ENCODE measurements around the gene CYP2A6.
A peak's percentile ranks its signal among the peaks of the same experiment; 100 is the strongest.
"Not testable (repeated sequence)": the region's sequence is repeated elsewhere in the genome, so short reads cannot be mapped to it uniquely, and the experiment has no call there.

Gene CYP2A6

GRCh38 chr19:40879349-40879748 lies 29.1 kb upstream of the CYP2A6 start:
- H3K9ac ChIP-seq (ENCODE audit: low read depth in 1 of 2, low read length in 2 of 2); H3K4me3 ChIP-seq (ENCODE audit: low read length in 2 of 2); H3K27ac ChIP-seq (ENCODE audit: low read depth in 2 of 2, low read length in 2 of 2); H3K36me3 ChIP-seq (ENCODE audit: control insufficient read depth in 2 of 2, insufficient read depth in 2 of 2, low read length in 2 of 2); H3K27me3 ChIP-seq (ENCODE audit: control insufficient read depth in 2 of 2, insufficient read depth in 2 of 2, low read length in 2 of 2); H3K9me3 ChIP-seq (ENCODE audit: control insufficient read depth in 2 of 2, low read length in 2 of 2); H3K4me1 ChIP-seq (ENCODE audit: control insufficient read depth in 2 of 2, insufficient read depth in 2 of 2, low read length in 2 of 2): not testable (repeated sequence)

GRCh38 chr19:40875526-40875951 lies 25.3 kb upstream of the CYP2A6 start:
- not testable (repeated sequence) for H3K4me1 ChIP-seq (ENCODE audit: control insufficient read depth in 2 of 2, insufficient read depth in 2 of 2, low read length in 2 of 2); H3K36me3 ChIP-seq (ENCODE audit: control insufficient read depth in 2 of 2, insufficient read depth in 2 of 2, low read length in 2 of 2); H3K9me3 ChIP-seq (ENCODE audit: control insufficient read depth in 2 of 2, low read length in 2 of 2); H3K27ac ChIP-seq (ENCODE audit: low read depth in 2 of 2, low read length in 2 of 2); H3K9ac ChIP-seq (ENCODE audit: low read depth in 1 of 2, low read length in 2 of 2); H3K27me3 ChIP-seq (ENCODE audit: control insufficient read depth in 2 of 2, insufficient read depth in 2 of 2, low read length in 2 of 2)
- peak overlapping the region in 1 of 2 donors; percentile 38 for H3K4me3 ChIP-seq (ENCODE audit: low read length in 2 of 2)

- not testable (repeated sequence) for H3K9me3 ChIP-seq (ENCODE audit: control insufficient read depth in 2 of 2, low read length in 2 of 2); H3K4me1 ChIP-seq (ENCODE audit: control insufficient read depth in 2 of 2, insufficient read depth in 2 of 2, low read length in 2 of 2); H3K27me3 ChIP-seq (ENCODE audit: control insufficient read depth in 2 of 2, insufficient read depth in 2 of 2, low read length in 2 of 2); H3K27ac ChIP-seq (ENCODE audit: low read depth in 2 of 2, low read length in 2 of 2); H3K36me3 ChIP-seq (ENCODE audit: control insufficient read depth in 2 of 2, insufficient read depth in 2 of 2, low read length in 2 of 2); H3K9ac ChIP-seq (ENCODE audit: low read depth in 1 of 2, low read length in 2 of 2)
- H3K4me3 ChIP-seq (ENCODE audit: low read length in 2 of 2), result peak overlapping the region in 1 of 2 donors; percentile 38
Observed at GRCh38 chr19:40874874-40875273, 24.6 kb upstream of the CYP2A6 start.

GRCh38 chr19:40873873-40874272 lies 23.6 kb upstream of the CYP2A6 start:
- not testable (repeated sequence) for H3K4me1 ChIP-seq (ENCODE audit: control insufficient read depth in 2 of 2, insufficient read depth in 2 of 2, low read length in 2 of 2); H3K9me3 ChIP-seq (ENCODE audit: control insufficient read depth in 2 of 2, low read length in 2 of 2); H3K36me3 ChIP-seq (ENCODE audit: control insufficient read depth in 2 of 2, insufficient read depth in 2 of 2, low read length in 2 of 2); H3K27ac ChIP-seq (ENCODE audit: low read depth in 2 of 2, low read length in 2 of 2); H3K4me3 ChIP-seq (ENCODE audit: low read length in 2 of 2); H3K9ac ChIP-seq (ENCODE audit: low read depth in 1 of 2, low read length in 2 of 2); H3K27me3 ChIP-seq (ENCODE audit: control insufficient read depth in 2 of 2, insufficient read depth in 2 of 2, low read length in 2 of 2)

GRCh38 chr19:40872209-40872608 lies 22.0 kb upstream of the CYP2A6 start:
- Histone ChIP-seq H3K36me3 (ENCODE audit: control insufficient read depth in 2 of 2, insufficient read depth in 2 of 2, low read length in 2 of 2) (no peaks in the 10 kb centered on the region), H3K9me3 (ENCODE audit: control insufficient read depth in 2 of 2, low read length in 2 of 2) (no peaks in the 10 kb centered on the region), H3K27ac (ENCODE audit: low read depth in 2 of 2, low read length in 2 of 2) (no peak overlapping the region), H3K4me3 (ENCODE audit: low read length in 2 of 2) (no peak overlapping the region), H3K27me3 (ENCODE audit: control insufficient read depth in 2 of 2, insufficient read depth in 2 of 2, low read length in 2 of 2) (no peaks in the 10 kb centered on the region), H3K9ac (ENCODE audit: low read depth in 1 of 2, low read length in 2 of 2) (no peak overlapping the region), H3K4me1 (ENCODE audit: control insufficient read depth in 2 of 2, insufficient read depth in 2 of 2, low read length in 2 of 2) (no peaks in the 10 kb centered on the region)

GRCh38 chr19:40867701-40868100 lies 17.5 kb upstream of the CYP2A6 start:
- no peaks in the 10 kb centered on the region for H3K27me3 ChIP-seq (ENCODE audit: control insufficient read depth in 2 of 2, insufficient read depth in 2 of 2, low read length in 2 of 2)
- H3K36me3 ChIP-seq (ENCODE audit: control insufficient read depth in 2 of 2, insufficient read depth in 2 of 2, low read length in 2 of 2), result no peaks in the 10 kb centered on the region
- no peak overlapping the region for H3K4me3 ChIP-seq (ENCODE audit: low read length in 2 of 2)
- H3K9me3 ChIP-seq (ENCODE audit: control insufficient read depth in 2 of 2, low read length in 2 of 2), result no peaks in the 10 kb centered on the region
- H3K27ac ChIP-seq (ENCODE audit: low read depth in 2 of 2, low read length in 2 of 2), result no peak overlapping the region
- no peaks in the 10 kb centered on the region for H3K4me1 ChIP-seq (ENCODE audit: control insufficient read depth in 2 of 2, insufficient read depth in 2 of 2, low read length in 2 of 2)
- H3K9ac ChIP-seq (ENCODE audit: low read depth in 1 of 2, low read length in 2 of 2), result no peak overlapping the region

GRCh38 chr19:40864739-40865496 lies 14.7 kb upstream of the CYP2A6 start:
- H3K9ac ChIP-seq (ENCODE audit: low read depth in 1 of 2, low read length in 2 of 2); H3K27me3 ChIP-seq (ENCODE audit: control insufficient read depth in 2 of 2, insufficient read depth in 2 of 2, low read length in 2 of 2); H3K27ac ChIP-seq (ENCODE audit: low read depth in 2 of 2, low read length in 2 of 2); H3K9me3 ChIP-seq (ENCODE audit: control insufficient read depth in 2 of 2, low read length in 2 of 2); H3K4me1 ChIP-seq (ENCODE audit: control insufficient read depth in 2 of 2, insufficient read depth in 2 of 2, low read length in 2 of 2); H3K36me3 ChIP-seq (ENCODE audit: control insufficient read depth in 2 of 2, insufficient read depth in 2 of 2, low read length in 2 of 2); H3K4me3 ChIP-seq (ENCODE audit: low read length in 2 of 2): not testable (repeated sequence)

- H3K9me3 ChIP-seq (ENCODE audit: control insufficient read depth in 2 of 2, low read length in 2 of 2), result no peaks in the 10 kb centered on the region
- no peaks in the 10 kb centered on the region for H3K4me1 ChIP-seq (ENCODE audit: control insufficient read depth in 2 of 2, insufficient read depth in 2 of 2, low read length in 2 of 2)
- no peaks in the 10 kb centered on the region for H3K36me3 ChIP-seq (ENCODE audit: control insufficient read depth in 2 of 2, insufficient read depth in 2 of 2, low read length in 2 of 2)
- H3K9ac ChIP-seq (ENCODE audit: low read depth in 1 of 2, low read length in 2 of 2), result no peak overlapping the region
- no peaks in the 10 kb centered on the region for H3K27me3 ChIP-seq (ENCODE audit: control insufficient read depth in 2 of 2, insufficient read depth in 2 of 2, low read length in 2 of 2)
- H3K27ac ChIP-seq (ENCODE audit: low read depth in 2 of 2, low read length in 2 of 2), result no peak overlapping the region
- no peak overlapping the region for H3K4me3 ChIP-seq (ENCODE audit: low read length in 2 of 2)
Observed at GRCh38 chr19:40862785-40863184, 12.5 kb upstream of the CYP2A6 start.

- Histone ChIP-seq H3K9me3 (ENCODE audit: control insufficient read depth in 2 of 2, low read length in 2 of 2) (no peaks in the 10 kb centered on the region), H3K27ac (ENCODE audit: low read depth in 2 of 2, low read length in 2 of 2) (no peak overlapping the region), H3K4me3 (ENCODE audit: low read length in 2 of 2) (no peak overlapping the region), H3K9ac (ENCODE audit: low read depth in 1 of 2, low read length in 2 of 2) (no peak overlapping the region), H3K27me3 (ENCODE audit: control insufficient read depth in 2 of 2, insufficient read depth in 2 of 2, low read length in 2 of 2) (no peaks in the 10 kb centered on the region), H3K36me3 (ENCODE audit: control insufficient read depth in 2 of 2, insufficient read depth in 2 of 2, low read length in 2 of 2) (no peaks in the 10 kb centered on the region), H3K4me1 (ENCODE audit: control insufficient read depth in 2 of 2, insufficient read depth in 2 of 2, low read length in 2 of 2) (no peaks in the 10 kb centered on the region)
Observed at GRCh38 chr19:40862333-40862732, 12.1 kb upstream of the CYP2A6 start.

GRCh38 chr19:40858109-40858508 lies 7.9 kb upstream of the CYP2A6 start:
- no peaks in the 10 kb centered on the region for H3K27me3 ChIP-seq (ENCODE audit: control insufficient read depth in 2 of 2, insufficient read depth in 2 of 2, low read length in 2 of 2)
- no peak overlapping the region for H3K4me3 ChIP-seq (ENCODE audit: low read length in 2 of 2)
- no peaks in the 10 kb centered on the region for H3K9me3 ChIP-seq (ENCODE audit: control insufficient read depth in 2 of 2, low read length in 2 of 2)
- H3K36me3 ChIP-seq (ENCODE audit: control insufficient read depth in 2 of 2, insufficient read depth in 2 of 2, low read length in 2 of 2), result no peaks in the 10 kb centered on the region
- no peaks in the 10 kb centered on the region for H3K4me1 ChIP-seq (ENCODE audit: control insufficient read depth in 2 of 2, insufficient read depth in 2 of 2, low read length in 2 of 2)
- no peak overlapping the region for H3K27ac ChIP-seq (ENCODE audit: low read depth in 2 of 2, low read length in 2 of 2)
- H3K9ac ChIP-seq (ENCODE audit: low read depth in 1 of 2, low read length in 2 of 2), result no peak overlapping the region

Measured in mucosa of rectum (tissue), 2 donors.